Inflammatory macrophage treated with lipopolysaccharide for 4 hours (primary cell): Measurements from ENCODE around the gene SLC25A38.
"Not testable (repeated sequence)": the region's sequence is repeated elsewhere in the genome, so short reads cannot be mapped to it uniquely, and the experiment has no call there.

Experiments
- DNase-seq: peaks from one replicate; pipeline ENCODE4 v3.0.0-alpha.2; 2020

Gene SLC25A38, protein sequence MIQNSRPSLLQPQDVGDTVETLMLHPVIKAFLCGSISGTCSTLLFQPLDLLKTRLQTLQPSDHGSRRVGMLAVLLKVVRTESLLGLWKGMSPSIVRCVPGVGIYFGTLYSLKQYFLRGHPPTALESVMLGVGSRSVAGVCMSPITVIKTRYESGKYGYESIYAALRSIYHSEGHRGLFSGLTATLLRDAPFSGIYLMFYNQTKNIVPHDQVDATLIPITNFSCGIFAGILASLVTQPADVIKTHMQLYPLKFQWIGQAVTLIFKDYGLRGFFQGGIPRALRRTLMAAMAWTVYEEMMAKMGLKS

GRCh38 chr3:39383045-39383880 is at the start of gene SLC25A38:
Gene SLC25A38, plus strand, starts transcription at chr3:39383370. Its CDS starts 355 bp downstream, at chr3:39383725.
- DNase-seq = peak; percentile 87

DNA sequence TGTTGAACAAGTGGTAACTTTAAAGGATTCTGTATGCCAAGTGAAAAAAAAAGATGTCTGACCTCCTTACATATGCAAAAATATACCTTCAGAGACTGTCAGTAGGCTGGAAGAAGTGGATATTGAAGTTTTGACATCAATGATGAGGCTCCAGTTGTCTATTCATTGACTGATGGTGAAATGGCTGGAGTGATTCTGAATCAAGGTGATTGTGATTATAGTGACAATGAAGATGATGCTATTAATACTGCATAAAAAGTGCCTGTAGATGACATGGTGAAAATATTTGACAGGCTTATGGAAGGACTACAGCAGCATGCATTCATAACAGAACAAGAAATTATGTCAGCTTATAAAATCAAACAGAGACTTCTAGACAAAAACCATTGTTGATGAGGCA is 49.6 kb upstream of the SLC25A38 start:
- no peak for DNase-seq

DNA sequence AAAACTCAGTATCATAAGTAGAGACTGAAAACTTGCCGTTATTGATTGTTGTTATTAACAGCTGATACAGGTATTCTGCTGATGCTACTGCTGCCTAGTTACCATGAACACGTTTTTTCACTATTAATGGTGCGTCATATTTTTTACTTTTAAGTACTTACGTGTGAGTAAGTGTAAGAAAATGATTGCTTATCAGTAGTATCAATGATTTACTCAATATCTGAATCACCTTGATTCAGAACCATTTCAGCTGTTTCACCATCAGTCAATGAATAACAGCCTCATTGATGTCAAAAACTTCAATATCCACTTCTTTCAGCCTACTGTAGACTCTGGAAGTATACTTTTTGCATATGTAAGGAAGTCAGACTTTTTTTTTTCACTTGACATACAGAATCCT is 49.0 kb upstream of the SLC25A38 start:
- no peak for DNase-seq

GRCh38 chr3:39338201-39338600 is 45.0 kb upstream of the SLC25A38 start:
- DNase-seq = no peak

GRCh38 chr3:39339086-39339485 is 44.1 kb upstream of the SLC25A38 start:
- no peak for DNase-seq

DNA sequence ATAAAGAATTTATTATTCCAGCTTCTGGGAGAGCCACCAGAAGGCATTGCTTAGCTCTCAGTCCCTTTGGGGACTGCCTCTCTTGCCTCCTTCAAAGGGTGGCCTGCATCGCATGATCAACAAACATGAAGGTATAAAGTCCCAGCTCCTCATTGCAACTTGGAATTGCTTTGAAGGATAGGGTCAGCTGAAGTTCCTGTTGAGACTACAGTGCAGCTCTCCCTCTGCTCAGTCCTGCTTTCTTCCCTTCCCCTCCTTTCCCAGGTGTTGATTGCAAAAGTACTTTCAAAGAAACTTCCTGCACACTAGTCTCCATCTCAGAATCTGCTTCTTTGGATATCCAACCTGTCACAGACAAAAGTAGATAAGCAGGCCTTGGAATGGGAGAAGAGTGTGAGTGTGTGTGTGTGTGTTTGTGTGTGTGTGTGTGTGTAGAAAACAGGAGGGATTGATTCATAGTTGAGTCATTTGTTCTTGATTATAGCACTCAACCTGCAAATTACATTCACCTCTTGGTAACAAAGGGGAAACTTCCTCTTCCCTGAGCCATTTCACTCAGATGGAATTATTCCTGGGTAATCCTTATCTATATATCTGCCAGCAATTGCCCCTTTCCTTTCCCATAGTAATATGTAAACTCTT is 40.0 kb upstream of the SLC25A38 start:
- DNase-seq = no peak

DNA sequence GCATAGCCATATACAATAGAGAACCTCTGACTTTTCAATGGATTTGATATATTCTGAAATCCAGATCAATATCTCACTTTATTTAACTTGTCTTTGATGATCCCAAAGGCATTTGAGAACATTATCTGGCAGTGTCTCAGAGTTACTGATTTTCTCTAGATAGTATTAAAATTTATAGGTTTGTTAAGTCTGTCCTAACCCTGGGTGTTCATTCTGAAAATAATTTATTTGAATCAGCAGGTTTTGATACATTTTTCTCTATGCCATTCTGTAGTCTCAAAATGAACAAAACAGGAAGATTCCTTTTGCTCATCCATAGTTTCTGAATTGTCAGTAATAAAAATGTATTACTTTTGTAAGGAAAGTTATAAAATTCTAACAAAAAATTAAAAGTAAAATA is 39.4 kb upstream of the SLC25A38 start:
- no peak for DNase-seq

DNA sequence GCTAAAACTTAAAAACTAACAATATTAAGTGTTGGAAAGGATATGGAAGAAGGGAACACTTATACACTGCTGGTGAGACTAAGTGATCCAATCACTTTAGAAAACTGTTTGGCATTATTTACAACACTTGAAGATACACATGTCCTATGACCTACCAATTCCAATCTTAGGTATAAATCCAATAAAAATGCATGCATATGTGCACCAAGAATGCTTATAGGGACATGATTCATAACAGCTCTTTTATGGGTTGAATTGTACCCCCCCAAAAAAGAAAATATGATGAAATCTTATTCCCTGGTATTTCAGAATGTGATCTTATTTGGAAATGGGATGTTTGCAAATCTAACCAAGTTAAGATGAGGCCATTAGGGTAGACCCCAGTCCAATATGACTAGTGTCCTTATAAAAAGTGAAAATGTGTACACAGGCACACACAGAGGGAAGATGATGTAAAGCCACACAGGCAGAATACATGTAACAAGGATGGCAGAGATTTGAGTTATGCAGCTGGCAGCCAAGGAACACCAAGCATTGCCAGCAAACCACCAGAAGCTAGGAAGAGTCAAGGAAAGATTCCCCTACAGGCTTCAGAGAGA is 38.3 kb upstream of the SLC25A38 start:
- no peak for DNase-seq

GRCh38 chr3:39346785-39347585 is 36.2 kb upstream of the SLC25A38 start:
- no peak for DNase-seq

- DNase-seq = no peak
These were observed 35.6 kb upstream of the SLC25A38 start for GRCh38 chr3:39347586-39347876.

GRCh38 chr3:39349080-39349479 is 34.1 kb upstream of the SLC25A38 start:
- DNase-seq = no peak

DNA sequence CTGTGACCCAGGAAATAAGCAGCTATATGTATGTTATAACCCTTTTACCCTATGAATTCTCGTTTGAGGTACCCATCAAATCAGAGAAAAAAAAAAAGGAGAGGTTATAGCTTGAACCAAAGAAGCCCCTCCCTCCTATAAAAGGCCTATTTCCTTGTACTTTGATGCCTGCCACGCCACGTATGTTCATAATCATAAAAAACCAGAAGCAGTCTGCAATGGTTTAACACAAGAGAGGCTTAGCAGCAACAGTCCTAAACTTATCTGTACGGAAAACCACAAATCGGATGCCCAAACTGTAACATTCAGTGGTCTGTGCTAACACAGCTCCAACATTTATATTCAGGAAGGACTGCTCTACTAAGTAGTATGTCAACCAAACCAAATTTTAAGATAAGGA is 32.5 kb upstream of the SLC25A38 start:
- no peak for DNase-seq

DNA sequence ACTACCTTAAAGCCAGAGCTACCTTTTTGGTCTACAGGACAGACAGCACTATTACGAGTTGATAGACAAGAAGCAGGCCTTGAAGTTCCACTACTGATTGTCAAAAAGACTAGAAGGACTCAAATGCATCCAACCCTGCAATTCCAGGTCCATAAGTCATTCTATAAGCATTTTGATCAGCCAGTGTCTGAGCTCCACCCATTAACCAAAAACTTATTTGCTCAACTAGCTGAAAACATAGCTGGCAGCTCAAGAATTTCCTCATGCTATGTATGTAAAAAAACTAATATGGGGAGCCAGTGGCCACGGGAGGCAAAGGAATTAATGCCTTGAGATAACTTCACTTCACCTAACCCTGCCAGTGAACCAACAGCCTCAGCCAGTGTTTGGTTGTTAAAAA is 32.0 kb upstream of the SLC25A38 start:
- DNase-seq = not testable (repeated sequence)

GRCh38 chr3:39353168-39353927 is 29.8 kb upstream of the SLC25A38 start:
- DNase-seq = not testable (repeated sequence)

- no peak for DNase-seq
These were observed 24.8 kb upstream of the SLC25A38 start for GRCh38 chr3:39358333-39358732.

DNA sequence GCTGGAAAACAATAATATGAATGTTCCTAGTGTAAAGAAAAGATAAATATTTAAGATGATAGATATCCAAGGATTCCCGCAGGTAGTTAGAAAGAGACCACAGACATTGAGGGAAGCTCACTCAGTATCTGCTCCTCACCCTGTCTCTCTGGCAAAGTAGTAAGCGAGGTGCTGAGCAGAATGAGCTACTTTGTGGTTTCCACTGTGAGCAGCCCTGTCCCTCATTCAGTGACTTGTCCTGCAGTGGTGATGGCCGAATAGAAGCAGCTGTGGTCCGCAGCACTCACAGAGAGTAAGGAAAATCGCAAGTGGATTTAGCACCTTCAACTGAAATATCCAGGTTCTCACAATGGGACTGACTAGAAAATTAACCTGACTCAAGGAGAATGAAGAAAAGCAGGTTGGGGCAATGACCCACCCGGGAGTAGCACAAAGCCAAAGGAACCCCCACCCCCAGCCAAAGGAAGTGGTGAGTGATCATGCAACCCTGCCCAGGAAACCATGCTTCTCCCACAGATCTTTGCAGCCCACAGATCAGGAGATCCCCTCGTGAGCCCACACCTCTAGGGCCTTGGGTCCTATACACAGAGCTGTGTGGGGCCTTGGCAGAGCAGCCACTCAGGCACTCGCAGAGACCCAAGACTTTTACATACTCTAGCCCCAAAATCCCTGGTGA is 21.8 kb upstream of the SLC25A38 start:
- no peak for DNase-seq

DNA sequence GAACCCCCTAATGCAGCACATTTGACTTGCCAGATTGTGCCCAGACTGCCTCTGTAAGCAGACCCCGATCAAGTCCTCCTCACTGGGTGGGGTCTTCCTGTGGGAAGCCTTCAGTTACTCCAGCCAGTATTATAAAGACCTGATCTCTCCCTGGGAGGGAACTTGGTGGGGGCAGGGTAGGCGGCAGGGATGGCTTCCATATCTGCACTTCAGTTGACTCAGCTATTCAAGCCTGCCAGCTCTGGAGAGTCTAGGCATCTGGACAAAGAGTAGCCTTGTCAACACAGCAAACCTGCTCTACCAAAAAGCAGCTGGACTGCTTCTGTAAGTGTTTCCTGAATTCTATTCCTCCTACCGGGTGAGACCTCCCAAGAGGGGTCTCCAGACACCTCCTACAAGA is 21.0 kb upstream of the SLC25A38 start:
- DNase-seq = no peak

DNA sequence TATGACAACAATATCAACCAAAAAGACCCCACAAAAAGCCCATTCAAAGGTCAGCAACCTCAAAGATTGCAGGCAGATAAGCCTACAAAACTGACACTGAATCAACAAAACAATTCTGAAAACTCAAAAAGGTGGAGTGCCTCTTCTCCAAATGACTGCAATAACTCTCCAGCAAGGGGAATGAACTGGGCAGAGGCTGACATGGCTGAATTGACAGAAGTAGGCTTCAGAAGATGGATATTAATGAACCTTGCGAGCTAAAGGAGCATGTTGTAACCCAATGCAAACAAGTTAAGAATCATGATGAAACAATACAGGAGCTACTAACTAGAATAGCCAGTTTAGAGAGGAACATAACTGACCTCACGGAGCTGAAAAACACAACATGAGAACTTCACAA is 20.4 kb upstream of the SLC25A38 start:
- no peak for DNase-seq

GRCh38 chr3:39370450-39370849 is 12.7 kb upstream of the SLC25A38 start:
- not testable (repeated sequence) for DNase-seq

- DNase-seq = no peak
These were observed 10.3 kb upstream of the SLC25A38 start for GRCh38 chr3:39372833-39373232.

- DNase-seq = no peak
These were observed 6.1 kb upstream of the SLC25A38 start for GRCh38 chr3:39376959-39377634.
